Measurements from ENCODE around the gene TFCP2L1. TPM values are rescaled to one million over a fixed set of nuclear protein-coding genes. Genes with fewer than 3 reads are reported as not detected.

Gene TFCP2L1
- total RNA-seq, 1 donor from 2014 or later, result not detected

DNA sequence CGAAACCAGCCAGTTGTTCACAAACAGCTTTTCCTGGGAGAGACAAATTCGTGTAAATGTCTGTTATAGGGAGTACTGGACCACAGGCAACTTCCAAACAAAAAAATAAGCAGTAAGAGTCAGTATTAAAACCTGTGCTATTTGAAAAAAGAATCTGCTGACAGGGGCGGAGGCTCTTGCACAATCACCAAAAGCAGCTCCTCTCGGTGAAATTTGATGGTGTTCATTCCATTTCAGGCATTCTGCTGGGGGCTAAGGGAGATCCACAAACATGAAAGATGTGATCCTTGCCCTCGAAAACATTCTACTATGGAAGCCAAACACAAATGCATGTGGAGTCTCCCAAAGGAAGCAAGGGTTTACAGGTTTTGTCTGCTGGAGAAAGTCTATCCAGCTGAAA, 45.0 kb downstream of the TFCP2L1 start:
- Mint-ChIP-seq H3K4me1 (no peaks in the 10 kb centered on the region), H3K9me3 (no peaks in the 10 kb centered on the region), H3K4me3 (no peak overlapping the region), H3K27me3 (ENCODE audit: low read depth) (peaks cover 3% of the 10 kb centered on the region), H3K27ac (ENCODE audit: unreplicated experiment) (no peak overlapping the region), H3K36me3 (ENCODE audit: low read depth) (no peaks in the 10 kb centered on the region)
- TF ChIP-seq, protein P1, sequence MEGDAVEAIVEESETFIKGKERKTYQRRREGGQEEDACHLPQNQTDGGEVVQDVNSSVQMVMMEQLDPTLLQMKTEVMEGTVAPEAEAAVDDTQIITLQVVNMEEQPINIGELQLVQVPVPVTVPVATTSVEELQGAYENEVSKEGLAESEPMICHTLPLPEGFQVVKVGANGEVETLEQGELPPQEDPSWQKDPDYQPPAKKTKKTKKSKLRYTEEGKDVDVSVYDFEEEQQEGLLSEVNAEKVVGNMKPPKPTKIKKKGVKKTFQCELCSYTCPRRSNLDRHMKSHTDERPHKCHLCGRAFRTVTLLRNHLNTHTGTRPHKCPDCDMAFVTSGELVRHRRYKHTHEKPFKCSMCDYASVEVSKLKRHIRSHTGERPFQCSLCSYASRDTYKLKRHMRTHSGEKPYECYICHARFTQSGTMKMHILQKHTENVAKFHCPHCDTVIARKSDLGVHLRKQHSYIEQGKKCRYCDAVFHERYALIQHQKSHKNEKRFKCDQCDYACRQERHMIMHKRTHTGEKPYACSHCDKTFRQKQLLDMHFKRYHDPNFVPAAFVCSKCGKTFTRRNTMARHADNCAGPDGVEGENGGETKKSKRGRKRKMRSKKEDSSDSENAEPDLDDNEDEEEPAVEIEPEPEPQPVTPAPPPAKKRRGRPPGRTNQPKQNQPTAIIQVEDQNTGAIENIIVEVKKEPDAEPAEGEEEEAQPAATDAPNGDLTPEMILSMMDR (conservative IDR thresholded peaks at IDR 0.05), result no peak
- DNase-seq (ENCODE audit: low read depth, low spot score), result no peak

DNA sequence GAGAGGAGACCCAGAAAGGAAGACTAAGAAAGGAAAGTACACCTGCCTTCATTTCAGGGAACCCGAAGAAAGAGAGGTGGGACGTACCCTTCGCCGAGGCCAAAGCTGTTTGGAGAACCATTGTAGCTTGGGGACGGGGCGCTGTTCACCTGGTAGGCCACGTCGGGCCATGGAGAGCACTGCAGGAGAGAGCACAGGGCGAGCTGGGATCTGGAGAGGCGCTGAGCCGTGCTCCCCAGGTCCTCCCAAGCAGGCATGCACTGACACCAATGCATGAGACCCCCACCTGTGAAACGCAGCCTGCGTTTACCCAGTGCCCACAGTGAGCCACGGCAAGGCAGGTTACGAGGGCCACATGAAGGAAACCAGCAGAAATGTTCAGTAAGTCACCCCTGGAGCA, 45.5 kb downstream of the TFCP2L1 start:
- no peak overlapping the region for H3K27ac Mint-ChIP-seq (ENCODE audit: unreplicated experiment)
- TF ChIP-seq, protein P1 (conservative IDR thresholded peaks at IDR 0.05), result no peak
- no peaks in the 10 kb centered on the region for H3K9me3 Mint-ChIP-seq
- H3K4me3 Mint-ChIP-seq, result no peak overlapping the region
- peaks cover 3% of the 10 kb centered on the region for H3K27me3 Mint-ChIP-seq (ENCODE audit: low read depth)
- no peaks in the 10 kb centered on the region for H3K4me1 Mint-ChIP-seq
- no peak for DNase-seq (ENCODE audit: low read depth, low spot score)
- no peaks in the 10 kb centered on the region for H3K36me3 Mint-ChIP-seq (ENCODE audit: low read depth)

DNA sequence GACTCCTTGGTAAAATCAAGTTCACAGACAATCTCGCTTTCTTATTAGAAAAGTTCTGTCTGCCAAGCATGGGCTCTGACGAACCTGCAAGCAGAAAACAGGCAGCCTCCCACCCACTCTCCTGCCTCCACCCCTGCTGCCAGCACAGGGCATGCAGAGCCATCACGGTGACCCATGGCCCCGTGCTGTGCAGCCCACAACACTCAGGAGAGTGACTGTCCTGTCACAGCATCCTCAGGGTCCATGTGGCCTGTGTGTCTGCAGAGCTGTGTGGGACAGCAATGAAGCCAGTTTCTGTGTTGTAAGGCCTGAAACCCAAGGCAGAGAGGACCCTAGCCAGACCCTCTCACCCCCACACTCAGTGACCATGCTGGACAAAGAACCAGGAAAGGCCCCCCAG, 46.2 kb downstream of the TFCP2L1 start:
- no peaks in the 10 kb centered on the region for H3K36me3 Mint-ChIP-seq (ENCODE audit: low read depth)
- H3K27me3 Mint-ChIP-seq (ENCODE audit: low read depth), result peaks cover 3% of the 10 kb centered on the region
- TF ChIP-seq, protein P1 (conservative IDR thresholded peaks at IDR 0.05), result no peak
- no peaks in the 10 kb centered on the region for H3K4me1 Mint-ChIP-seq
- H3K27ac Mint-ChIP-seq (ENCODE audit: unreplicated experiment), result no peak overlapping the region
- no peaks in the 10 kb centered on the region for H3K9me3 Mint-ChIP-seq
- no peak for DNase-seq (ENCODE audit: low read depth, low spot score)
- no peak overlapping the region for H3K4me3 Mint-ChIP-seq

DNA sequence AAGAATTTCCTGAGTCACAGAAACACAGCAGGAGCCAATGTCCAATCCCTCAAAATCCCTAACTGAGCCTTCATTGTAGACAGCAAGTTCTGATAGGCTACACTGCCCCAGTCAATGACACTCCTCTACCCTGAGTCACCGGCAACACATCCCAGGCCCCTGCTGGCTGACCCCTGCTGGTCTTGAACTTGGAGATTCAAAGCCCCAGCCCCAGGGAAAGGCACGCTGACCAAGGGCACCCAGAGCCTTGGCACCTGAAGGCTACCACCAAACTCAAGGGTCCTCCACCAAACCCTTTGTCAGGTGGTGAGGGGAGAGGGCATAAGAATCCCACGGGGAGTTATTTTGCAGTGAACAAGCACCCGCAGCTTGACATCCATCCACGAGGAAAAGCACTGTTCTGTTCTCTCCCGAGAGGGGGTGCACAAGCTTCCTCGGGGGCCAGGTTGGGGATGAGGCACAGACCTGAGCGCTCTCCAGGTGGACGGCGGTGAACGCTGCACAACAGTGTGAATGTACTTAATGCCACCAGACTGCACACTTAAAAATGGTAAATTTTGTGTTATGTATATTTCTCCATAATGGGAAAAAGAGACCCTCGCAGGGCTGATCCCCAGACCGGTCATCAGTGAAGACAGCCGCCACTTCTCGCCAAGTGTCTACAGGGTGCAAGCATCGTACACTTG, 46.9 kb downstream of the TFCP2L1 start:
- H3K9me3 Mint-ChIP-seq, result no peaks in the 10 kb centered on the region
- no peak overlapping the region for H3K27ac Mint-ChIP-seq (ENCODE audit: unreplicated experiment)
- H3K4me1 Mint-ChIP-seq, result no peaks in the 10 kb centered on the region
- TF ChIP-seq, protein P1 (conservative IDR thresholded peaks at IDR 0.05), result no peak
- H3K4me3 Mint-ChIP-seq, result no peak overlapping the region
- H3K27me3 Mint-ChIP-seq (ENCODE audit: low read depth), result peaks cover 3% of the 10 kb centered on the region
- H3K36me3 Mint-ChIP-seq (ENCODE audit: low read depth), result no peaks in the 10 kb centered on the region
- no peak for DNase-seq (ENCODE audit: low read depth, low spot score)

DNA sequence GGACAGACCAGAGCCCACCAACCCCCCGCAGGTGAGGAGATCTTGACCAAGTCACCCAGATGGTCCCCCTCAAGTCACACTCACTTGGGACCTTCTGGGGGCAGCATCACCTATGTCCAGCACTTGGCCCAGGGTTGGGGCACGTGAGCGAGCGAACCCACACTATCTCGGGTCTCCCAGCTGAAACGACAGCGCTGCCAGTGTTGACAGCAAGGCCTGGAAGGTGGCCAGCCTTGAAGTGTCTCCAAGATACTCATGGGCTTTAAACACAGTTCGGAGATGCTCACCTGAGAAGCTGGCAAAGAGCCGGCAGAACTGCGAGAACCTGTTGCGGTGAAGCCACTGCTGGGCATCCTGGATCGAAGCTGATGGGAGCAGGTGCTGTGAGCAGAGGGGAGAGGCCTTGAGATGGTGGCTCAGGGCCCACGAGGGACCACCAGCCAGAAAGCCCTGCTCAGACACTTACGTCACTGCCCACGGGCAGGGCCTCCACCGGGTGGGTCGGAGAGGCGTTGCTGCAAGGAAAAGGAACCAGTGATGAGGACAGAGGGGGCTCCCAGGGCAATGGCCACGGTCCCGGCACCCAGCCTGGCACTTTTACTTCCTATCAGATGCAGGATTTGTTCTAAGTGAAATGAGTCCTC, 47.5 kb downstream of the TFCP2L1 start:
- no peaks in the 10 kb centered on the region for H3K4me1 Mint-ChIP-seq
- H3K27ac Mint-ChIP-seq (ENCODE audit: unreplicated experiment), result no peak overlapping the region
- no peak overlapping the region for H3K4me3 Mint-ChIP-seq
- TF ChIP-seq, protein P1 (conservative IDR thresholded peaks at IDR 0.05), result no peak
- no peak for DNase-seq (ENCODE audit: low read depth, low spot score)
- no peaks in the 10 kb centered on the region for H3K36me3 Mint-ChIP-seq (ENCODE audit: low read depth)
- H3K9me3 Mint-ChIP-seq, result no peaks in the 10 kb centered on the region
- H3K27me3 Mint-ChIP-seq (ENCODE audit: low read depth), result peaks cover 2% of the 10 kb centered on the region
